ENCODE measurements around the gene TMEM178A.

The TMEM178A gene

DNA sequence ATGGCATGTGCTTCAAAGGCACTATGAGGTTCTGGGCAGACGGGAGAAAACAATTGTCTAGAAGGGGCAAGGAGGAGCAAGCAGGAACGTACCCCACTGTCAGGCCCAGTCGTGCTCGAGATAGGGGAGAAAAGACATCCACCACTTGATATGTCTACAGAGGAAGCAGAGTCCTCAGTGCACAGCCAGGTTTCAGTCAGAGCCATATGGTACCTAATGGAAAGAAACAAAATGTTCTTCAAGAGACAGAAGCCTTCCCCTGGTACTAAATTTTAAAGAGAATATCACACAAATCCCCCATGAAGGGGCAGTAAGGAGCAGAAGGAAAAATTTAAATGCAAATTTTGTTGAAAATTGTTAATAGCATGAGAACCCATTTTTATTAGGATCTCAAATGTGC is 91.4 kb downstream of the TMEM178A start:
- no peak overlapping the region for H3K27ac ChIP-seq (ENCODE audit: low read depth, low read length)
- peaks cover 38 to 49% of the 10 kb centered on the region in 2 donors for H3K36me3 ChIP-seq (ENCODE audit: control insufficient read depth in 1 of 2, insufficient read depth in 2 of 2, low read length in 2 of 2)

GRCh38 chr2:39762448-39762847 is 96.7 kb downstream of the TMEM178A start:
- no peak overlapping the region for H3K4me3 ChIP-seq (ENCODE audit: low read depth in 1 of 2, low read length in 2 of 2)
- H3K9me3 ChIP-seq (ENCODE audit: control insufficient read depth in 1 of 2, low read length in 2 of 2), result no peaks in the 10 kb centered on the region
- peaks cover 26 to 28% of the 10 kb centered on the region in 2 donors for H3K36me3 ChIP-seq (ENCODE audit: control insufficient read depth in 1 of 2, insufficient read depth in 2 of 2, low read length in 2 of 2)
- H3K4me1 ChIP-seq (ENCODE audit: control insufficient read depth in 1 of 2, insufficient read depth in 2 of 2, low read length in 2 of 2), result no peaks in the 10 kb centered on the region
- H3K27me3 ChIP-seq (ENCODE audit: control insufficient read depth in 1 of 2, insufficient read depth in 2 of 2, low read length in 2 of 2), result no peaks in the 10 kb centered on the region
- no peak overlapping the region for H3K9ac ChIP-seq (ENCODE audit: low read depth in 1 of 2, low read length in 2 of 2)
- H3K27ac ChIP-seq (ENCODE audit: low read depth, low read length), result no peak overlapping the region

More for the DNA sequence above, 91.4 kb downstream of the TMEM178A start:
- no peak overlapping the region for H3K4me3 ChIP-seq (ENCODE audit: low read depth in 1 of 2, low read length in 2 of 2)
- H3K4me1 ChIP-seq (ENCODE audit: control insufficient read depth in 1 of 2, insufficient read depth in 2 of 2, low read length in 2 of 2), result no peaks in the 10 kb centered on the region
- no peaks in the 10 kb centered on the region for H3K9me3 ChIP-seq (ENCODE audit: control insufficient read depth in 1 of 2, low read length in 2 of 2)
- H3K9ac ChIP-seq (ENCODE audit: low read depth in 1 of 2, low read length in 2 of 2), result no peak overlapping the region
- no peaks in the 10 kb centered on the region for H3K27me3 ChIP-seq (ENCODE audit: control insufficient read depth in 1 of 2, insufficient read depth in 2 of 2, low read length in 2 of 2)

Data from duodenal mucosa (tissue), 2 donors.